COLO668 (cell line): ENCODE measurements around the gene TBC1D4.

Source experiments
- DNase-seq: peaks from one replicate; lab custom pipeline; 2025; ENCODE audit not compliant: unreplicated experiment; lab: John Stamatoyannopoulos, UW

The TBC1D4 gene

GRCh38 chr13:75418186-75418843 lies 63.7 kb downstream of the TBC1D4 start:
- DNase-seq: no peak

GRCh38 chr13:75417656-75418055 lies 64.3 kb downstream of the TBC1D4 start:
- DNase-seq: no peak

GRCh38 chr13:75417012-75417384 lies 65.0 kb downstream of the TBC1D4 start:
- no peak for DNase-seq

- DNase-seq: no peak
Observed at GRCh38 chr13:75416327-75417011, 65.5 kb downstream of the TBC1D4 start.

GRCh38 chr13:75415694-75416093 lies 66.3 kb downstream of the TBC1D4 start:
- no peak for DNase-seq

- DNase-seq: no peak
Observed at GRCh38 chr13:75415171-75415570, 66.8 kb downstream of the TBC1D4 start.

GRCh38 chr13:75414036-75414827 lies 67.7 kb downstream of the TBC1D4 start:
- DNase-seq: no peak

GRCh38 chr13:75411924-75412537 lies 69.9 kb downstream of the TBC1D4 start:
- no peak for DNase-seq

- no peak for DNase-seq
Observed at GRCh38 chr13:75410207-75410606, 71.8 kb downstream of the TBC1D4 start.

GRCh38 chr13:75407998-75408397 lies 74.0 kb downstream of the TBC1D4 start:
- no peak for DNase-seq

GRCh38 chr13:75407473-75407872 lies 74.5 kb downstream of the TBC1D4 start:
- DNase-seq: no peak

- no peak for DNase-seq
Observed at GRCh38 chr13:75405976-75406703, 75.8 kb downstream of the TBC1D4 start.

- DNase-seq: no peak
Observed at GRCh38 chr13:75404726-75405125, 77.2 kb downstream of the TBC1D4 start.

- DNase-seq: no peak
Observed at GRCh38 chr13:75402787-75403186, 79.2 kb downstream of the TBC1D4 start.

- DNase-seq: no peak
Observed at GRCh38 chr13:75400775-75401174, 81.2 kb downstream of the TBC1D4 start.

- DNase-seq: no peak
Observed at GRCh38 chr13:75399879-75400217, 82.1 kb downstream of the TBC1D4 start.

- DNase-seq: no peak
Observed at GRCh38 chr13:75399168-75399878, 82.6 kb downstream of the TBC1D4 start.

GRCh38 chr13:75398072-75398471 lies 83.9 kb downstream of the TBC1D4 start:
- no peak for DNase-seq

GRCh38 chr13:75395901-75396300 lies 86.1 kb downstream of the TBC1D4 start:
- no peak for DNase-seq

GRCh38 chr13:75395066-75395465 lies 86.9 kb downstream of the TBC1D4 start:
- DNase-seq: no peak
